Liver (tissue), 9 donors: ENCODE data around the gene SF1. TPM values are rescaled to one million over a fixed set of nuclear protein-coding genes. Genes with fewer than 3 reads are reported as not detected.

Source experiments
- DNase-seq: peaks from one replicate; pipeline ENCODE4 v3.0.0-alpha.2; 2017; ENCODE audit warnings: low spot score
- H3K27ac ChIP-seq, 2 donors: one replicate each; pipeline ENCODE4 v1.7.0; 2013; ENCODE audit warnings: inconsistent platforms in 2 of 2, low read length in 2 of 2, control low read depth in 1 of 2, low read depth in 1 of 2, mild to moderate bottlenecking in 1 of 2
- H3K27me3 ChIP-seq, 4 donors: one replicate each; pipeline versions ENCODE4 v1.6.1 to v1.7.0; 2013; ENCODE audit warnings: low read length in 3 of 4, inconsistent platforms in 1 of 4, mild to moderate bottlenecking in 1 of 4, moderate library complexity in 1 of 4; ENCODE audit not compliant: control insufficient read depth in 4 of 4, insufficient read depth in 4 of 4
- H3K36me3 ChIP-seq, 4 donors: one replicate each; pipeline versions ENCODE4 v1.6.1 to v1.7.0; 2013; ENCODE audit warnings: low read length in 3 of 4, mild to moderate bottlenecking in 3 of 4, low read depth in 1 of 4, moderate library complexity in 1 of 4; ENCODE audit not compliant: control insufficient read depth in 4 of 4, insufficient read depth in 3 of 4
- H3K4me1 ChIP-seq, 4 donors: one replicate each; pipeline versions ENCODE4 v1.6.1 to v1.7.0; 2013; ENCODE audit warnings: low read length in 3 of 4, mild to moderate bottlenecking in 3 of 4, moderate library complexity in 1 of 4; ENCODE audit not compliant: control insufficient read depth in 4 of 4, insufficient read depth in 4 of 4
- H3K4me3 ChIP-seq, 3 donors: one replicate each; pipeline versions ENCODE4 v1.6.1 to v1.7.0; 2013; ENCODE audit warnings: low read length in 3 of 3, control low read depth in 1 of 3, low read depth in 1 of 3, mild to moderate bottlenecking in 1 of 3
- H3K9ac ChIP-seq, 2 donors: one replicate each; pipeline ENCODE4 v1.7.0; 2013; ENCODE audit warnings: low read length in 2 of 2, mild to moderate bottlenecking in 2 of 2, moderate library complexity in 2 of 2, control low read depth in 1 of 2, low read depth in 1 of 2
- H3K9me3 ChIP-seq, 4 donors: one replicate each; pipeline versions ENCODE4 v1.6.1 to v1.7.0; 2013; ENCODE audit warnings: low read length in 3 of 4; ENCODE audit not compliant: control insufficient read depth in 4 of 4
- FOXA1 ChIP-seq: IDR thresholded peaks from 2 replicates; pipeline ENCODE4 v1.6.1; 2016; ENCODE audit warnings: antibody characterized with exemption
- FOXA2 ChIP-seq: IDR thresholded peaks from 2 replicates; pipeline ENCODE4 v1.6.1; 2016; ENCODE audit warnings: antibody characterized with exemption
- HNF4A ChIP-seq, 2 donors: conservative IDR thresholded peaks; 2 replicates each; pipeline ENCODE4 v1.6.1; 2016; ENCODE audit warnings: antibody characterized with exemption in 2 of 2, mild to moderate bottlenecking in 2 of 2
- HNF4G ChIP-seq: IDR thresholded peaks from 2 replicates; pipeline ENCODE4 v1.6.1; 2016; ENCODE audit warnings: antibody characterized with exemption
- NR2F2 ChIP-seq: IDR thresholded peaks from 2 replicates; pipeline ENCODE4 v1.6.1; 2016; ENCODE audit warnings: antibody characterized with exemption
- RAD21 ChIP-seq, 2 donors: IDR thresholded peaks; 2 replicates each; pipeline ENCODE4 v1.6.1; 2016; ENCODE audit warnings: antibody characterized with exemption in 2 of 2, mild to moderate bottlenecking in 2 of 2
- RXRA ChIP-seq, 2 donors: IDR thresholded peaks; 2 replicates each; pipeline ENCODE4 v1.6.1; 2017 to 2018; ENCODE audit warnings: antibody characterized with exemption in 2 of 2, mild to moderate bottlenecking in 1 of 2
- SP1 ChIP-seq: IDR thresholded peaks from 2 replicates; pipeline ENCODE4 v1.6.1; 2018; ENCODE audit warnings: antibody characterized with exemption, mild to moderate bottlenecking
- TAF1 ChIP-seq: conservative IDR thresholded peaks from 2 replicates; pipeline ENCODE4 v1.6.1; 2016; ENCODE audit warnings: antibody characterized with exemption, mild to moderate bottlenecking
- YY1 ChIP-seq: IDR thresholded peaks from 2 replicates; pipeline ENCODE4 v1.6.1; 2016; ENCODE audit warnings: antibody characterized with exemption, mild to moderate bottlenecking
- WGBS: extraction: QIAGEN DNeasy Blood & Tissue Kit; methylation state at CpG from one replicate; pipeline ENCODE4 v1.1.7; 2013; 5-methylcytosine and 5-hydroxymethylcytosine counted together
- polyA plus RNA-seq, 2 donors: library from polyadenylated mRNA; stranded (reverse) in 1 of 2; unstranded in 1 of 2; fragments of 200-250 nt in 1 of 2; fragments of >200 nt in 1 of 2; fragmentation: Nextera tagmentation in 1 of 2; extraction: Ambion mirVana in 1 of 2; gene quantifications; one replicate each; pipeline versions ENCODE4 v1.2.1 to v1.2.3, GENCODE V29; 2013 to 2015
- total RNA-seq, 2 donors: library from RNA; depleted of rRNA; stranded (reverse); fragments of >200 nt; gene quantifications; one replicate each; pipeline ENCODE4 v1.2.3, GENCODE V29; 2014
- TF ChIP-seq, protein P1 (sequence below): IDR thresholded peaks from 2 replicates; pipeline ENCODE4 v1.6.1; 2016; ENCODE audit warnings: antibody characterized with exemption, mild to moderate bottlenecking
- TF ChIP-seq, protein P2 (sequence below): IDR thresholded peaks from 2 replicates; pipeline ENCODE4 v1.6.1; 2016; ENCODE audit warnings: antibody characterized with exemption
- TF ChIP-seq, protein P3 (sequence below): IDR thresholded peaks from 2 replicates; pipeline ENCODE4 v1.6.1; 2016; ENCODE audit warnings: antibody characterized with exemption
- TF ChIP-seq, protein P4 (sequence below): IDR thresholded peaks from 2 replicates; pipeline ENCODE4 v1.6.1; 2016; ENCODE audit warnings: antibody characterized with exemption
- donor health status: healthy.
- donor health status: healthy.
- donor health status: healthy.
- donor health status: healthy.
- donor health status: healthy.

The SF1 gene
- total and polyA plus RNA-seq, 4 donors = 44.9 to 135 (median 50.1) TPM

DNA sequence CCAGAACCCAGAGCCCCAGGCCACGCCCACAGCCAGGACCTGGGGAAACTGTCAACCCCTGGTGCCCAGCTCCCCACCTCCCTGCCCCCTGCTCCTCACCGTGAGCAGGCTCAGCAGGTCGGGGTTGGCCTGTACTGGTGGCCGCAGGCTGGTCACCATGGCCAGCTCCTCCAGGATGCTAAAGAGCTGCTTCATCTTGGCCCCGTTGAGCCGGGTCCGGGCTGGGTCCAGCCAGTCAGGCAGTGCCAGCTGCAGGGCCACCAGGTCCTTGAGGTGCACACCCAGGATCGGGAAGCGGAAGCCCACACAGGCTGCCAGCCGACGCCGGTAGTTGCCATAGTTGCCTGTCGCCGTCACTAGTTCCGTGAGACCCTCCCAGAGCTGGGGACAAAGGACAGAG is 41.7 kb downstream of the SF1 start:
- no peak for DNase-seq
- Histone ChIP-seq H3K4me1 (peaks cover 11 to 23% (median 14%) of the 10 kb centered on the region in 4 donors), H3K36me3 (peaks cover 0 to 2% (median 0%) of the 10 kb centered on the region in 4 donors), H3K4me3 (no peak overlapping the region), H3K9ac (no peak overlapping the region), H3K27me3 (no peaks in the 10 kb centered on the region), H3K9me3 (no peaks in the 10 kb centered on the region), H3K27ac (no peak overlapping the region)
- 96% methylated on average over 15 of the region's 15 CpGs for WGBS
- TF ChIP-seq FOXA1 (no peak), RXRA (IDR thresholded peaks at IDR 0.05) (no peak), RAD21 (IDR thresholded peaks at IDR 0.05) (no peak), TAF1 (no peak), NR2F2 (no peak), YY1 (no peak), FOXA2 (no peak), HNF4G (no peak)
- TF ChIP-seq, protein P1, sequence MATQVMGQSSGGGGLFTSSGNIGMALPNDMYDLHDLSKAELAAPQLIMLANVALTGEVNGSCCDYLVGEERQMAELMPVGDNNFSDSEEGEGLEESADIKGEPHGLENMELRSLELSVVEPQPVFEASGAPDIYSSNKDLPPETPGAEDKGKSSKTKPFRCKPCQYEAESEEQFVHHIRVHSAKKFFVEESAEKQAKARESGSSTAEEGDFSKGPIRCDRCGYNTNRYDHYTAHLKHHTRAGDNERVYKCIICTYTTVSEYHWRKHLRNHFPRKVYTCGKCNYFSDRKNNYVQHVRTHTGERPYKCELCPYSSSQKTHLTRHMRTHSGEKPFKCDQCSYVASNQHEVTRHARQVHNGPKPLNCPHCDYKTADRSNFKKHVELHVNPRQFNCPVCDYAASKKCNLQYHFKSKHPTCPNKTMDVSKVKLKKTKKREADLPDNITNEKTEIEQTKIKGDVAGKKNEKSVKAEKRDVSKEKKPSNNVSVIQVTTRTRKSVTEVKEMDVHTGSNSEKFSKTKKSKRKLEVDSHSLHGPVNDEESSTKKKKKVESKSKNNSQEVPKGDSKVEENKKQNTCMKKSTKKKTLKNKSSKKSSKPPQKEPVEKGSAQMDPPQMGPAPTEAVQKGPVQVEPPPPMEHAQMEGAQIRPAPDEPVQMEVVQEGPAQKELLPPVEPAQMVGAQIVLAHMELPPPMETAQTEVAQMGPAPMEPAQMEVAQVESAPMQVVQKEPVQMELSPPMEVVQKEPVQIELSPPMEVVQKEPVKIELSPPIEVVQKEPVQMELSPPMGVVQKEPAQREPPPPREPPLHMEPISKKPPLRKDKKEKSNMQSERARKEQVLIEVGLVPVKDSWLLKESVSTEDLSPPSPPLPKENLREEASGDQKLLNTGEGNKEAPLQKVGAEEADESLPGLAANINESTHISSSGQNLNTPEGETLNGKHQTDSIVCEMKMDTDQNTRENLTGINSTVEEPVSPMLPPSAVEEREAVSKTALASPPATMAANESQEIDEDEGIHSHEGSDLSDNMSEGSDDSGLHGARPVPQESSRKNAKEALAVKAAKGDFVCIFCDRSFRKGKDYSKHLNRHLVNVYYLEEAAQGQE = no peak
- TF ChIP-seq, protein P2, sequence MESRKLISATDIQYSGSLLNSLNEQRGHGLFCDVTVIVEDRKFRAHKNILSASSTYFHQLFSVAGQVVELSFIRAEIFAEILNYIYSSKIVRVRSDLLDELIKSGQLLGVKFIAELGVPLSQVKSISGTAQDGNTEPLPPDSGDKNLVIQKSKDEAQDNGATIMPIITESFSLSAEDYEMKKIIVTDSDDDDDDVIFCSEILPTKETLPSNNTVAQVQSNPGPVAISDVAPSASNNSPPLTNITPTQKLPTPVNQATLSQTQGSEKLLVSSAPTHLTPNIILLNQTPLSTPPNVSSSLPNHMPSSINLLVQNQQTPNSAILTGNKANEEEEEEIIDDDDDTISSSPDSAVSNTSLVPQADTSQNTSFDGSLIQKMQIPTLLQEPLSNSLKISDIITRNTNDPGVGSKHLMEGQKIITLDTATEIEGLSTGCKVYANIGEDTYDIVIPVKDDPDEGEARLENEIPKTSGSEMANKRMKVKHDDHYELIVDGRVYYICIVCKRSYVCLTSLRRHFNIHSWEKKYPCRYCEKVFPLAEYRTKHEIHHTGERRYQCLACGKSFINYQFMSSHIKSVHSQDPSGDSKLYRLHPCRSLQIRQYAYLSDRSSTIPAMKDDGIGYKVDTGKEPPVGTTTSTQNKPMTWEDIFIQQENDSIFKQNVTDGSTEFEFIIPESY = no peak
- TF ChIP-seq, protein P3, sequence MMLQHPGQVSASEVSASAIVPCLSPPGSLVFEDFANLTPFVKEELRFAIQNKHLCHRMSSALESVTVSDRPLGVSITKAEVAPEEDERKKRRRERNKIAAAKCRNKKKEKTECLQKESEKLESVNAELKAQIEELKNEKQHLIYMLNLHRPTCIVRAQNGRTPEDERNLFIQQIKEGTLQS = no peak
- TF ChIP-seq, protein P4, sequence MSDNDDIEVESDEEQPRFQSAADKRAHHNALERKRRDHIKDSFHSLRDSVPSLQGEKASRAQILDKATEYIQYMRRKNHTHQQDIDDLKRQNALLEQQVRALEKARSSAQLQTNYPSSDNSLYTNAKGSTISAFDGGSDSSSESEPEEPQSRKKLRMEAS = no peak

DNA sequence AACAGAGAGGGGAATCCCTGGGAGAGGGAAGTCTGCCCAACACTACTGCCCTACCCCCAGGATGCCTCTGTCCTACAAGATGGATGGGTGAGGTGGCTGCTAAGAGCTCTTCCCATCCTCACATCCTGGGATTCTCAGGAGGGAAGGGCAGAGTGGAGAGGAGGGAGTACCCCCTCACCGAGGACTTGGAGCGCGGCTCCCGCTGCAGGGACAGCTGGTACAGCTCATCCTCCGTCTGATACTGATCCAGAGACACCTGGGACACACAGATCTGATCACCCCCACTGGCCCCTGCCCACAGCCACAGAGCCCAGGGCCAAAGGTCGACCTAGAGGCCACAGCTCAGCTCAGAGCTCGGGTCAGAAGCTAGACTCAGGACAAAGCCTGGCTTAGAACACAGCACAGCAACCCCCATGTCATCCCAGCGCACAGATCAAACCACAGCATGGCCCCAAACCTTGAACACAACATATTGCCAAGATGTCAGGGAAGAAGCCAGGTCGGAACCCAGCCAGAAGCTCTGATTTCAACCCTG is 42.5 kb downstream of the SF1 start:
- Histone ChIP-seq H3K4me3 (no peak overlapping the region), H3K27me3 (no peaks in the 10 kb centered on the region), H3K36me3 (peaks cover 0 to 3% (median 0%) of the 10 kb centered on the region in 4 donors), H3K4me1 (peaks cover 11 to 21% (median 14%) of the 10 kb centered on the region in 4 donors), H3K27ac (no peak overlapping the region), H3K9me3 (no peaks in the 10 kb centered on the region), H3K9ac (no peak overlapping the region)
- DNase-seq = no peak
- 48% methylated on average over 9 of the region's 9 CpGs for WGBS
- TF ChIP-seq NR2F2 = no peak
- TF ChIP-seq SP1 = no peak
- peak in 1 of 2 donors; percentile 47 for TF ChIP-seq RXRA (IDR thresholded peaks at IDR 0.05)
- TF ChIP-seq HNF4A (conservative IDR thresholded peaks at IDR 0.05) = peak; percentile 53 to 75
- no peak for TF ChIP-seq HNF4G
